ENCODE measurements around the gene CENPH.
"Not testable (repeated sequence)": the region's sequence is repeated elsewhere in the genome, so short reads cannot be mapped to it uniquely, and the experiment has no call there.

GRCh38 chr5:69148576-69148975 is 40.8 kb upstream of the CENPH start:
- TF ChIP-seq EZH2 (IDR thresholded peaks at IDR 0.05; ENCODE audit: insufficient read depth, poor library complexity, severe bottlenecking); EZH2phosphoT487 (IDR thresholded peaks at IDR 0.05; ENCODE audit: insufficient read depth, low read depth): not testable (repeated sequence)
